ENCODE results near the gene MEX3D. TPM values are rescaled to one million over a fixed set of nuclear protein-coding genes. Genes with fewer than 3 reads are reported as not detected.

Gene MEX3D
- total and polyA plus RNA-seq, 9 donors, result 23.8 to 40.3 (median 31.7) TPM

Other genes with a start within 250 kb of the MEX3D start
- 73.5 TPM for gene NDUFS7, start 184.4 kb downstream of the MEX3D start, total RNA-seq
- gene NDUFS7, start 184.4 kb downstream of the MEX3D start, polyA plus RNA-seq (ENCODE audit: insufficient read depth in 1 of 8, insufficient read length in 8 of 8, low replicate concordance in 1 of 8), result 100 to 1,000 TPM in 1 of 8 donors, 10 to 100 TPM in 7; 67.7 to 106 (median 89.7) TPM
- gene GAMT, start 166.8 kb downstream of the MEX3D start, total RNA-seq, result 115 TPM
- gene GAMT, start 166.8 kb downstream of the MEX3D start, polyA plus RNA-seq (ENCODE audit: insufficient read depth in 1 of 8, insufficient read length in 8 of 8, low replicate concordance in 1 of 8), result 100 to 1,000 TPM; 149 to 232 (median 209) TPM
- 41.0 TPM for gene DAZAP1, start 160.7 kb downstream of the MEX3D start, total RNA-seq
- 10 to 100 TPM; 61.0 to 80.2 (median 69.6) TPM for gene DAZAP1, start 160.7 kb downstream of the MEX3D start, polyA plus RNA-seq (ENCODE audit: insufficient read depth in 1 of 8, insufficient read length in 8 of 8, low replicate concordance in 1 of 8)
- gene RPS15, start 129.9 kb downstream of the MEX3D start, total RNA-seq, result 973 TPM
- 1,000 to 10,000 TPM; 1,073 to 1,562 (median 1,234) TPM for gene RPS15, start 129.9 kb downstream of the MEX3D start, polyA plus RNA-seq (ENCODE audit: insufficient read depth in 1 of 8, insufficient read length in 8 of 8, low replicate concordance in 1 of 8)
- gene APC2, start 118.2 kb downstream of the MEX3D start, total RNA-seq, result 0.40 TPM
- gene APC2, start 118.2 kb downstream of the MEX3D start, polyA plus RNA-seq (ENCODE audit: insufficient read depth in 1 of 8, insufficient read length in 8 of 8, low replicate concordance in 1 of 8), result 1 to 10 TPM in 6 of 8 donors, under 1 TPM in 2; 0.87 to 1.3 (median 1.1) TPM
- 21.2 TPM for gene C19orf25, start 89.1 kb downstream of the MEX3D start, total RNA-seq
- 10 to 100 TPM; 17.5 to 23.9 (median 20.5) TPM for gene C19orf25, start 89.1 kb downstream of the MEX3D start, polyA plus RNA-seq (ENCODE audit: insufficient read depth in 1 of 8, insufficient read length in 8 of 8, low replicate concordance in 1 of 8)
- 0.84 TPM for gene PCSK4, start 78.0 kb downstream of the MEX3D start, total RNA-seq
- gene PCSK4, start 78.0 kb downstream of the MEX3D start, polyA plus RNA-seq (ENCODE audit: insufficient read depth in 1 of 8, insufficient read length in 8 of 8, low replicate concordance in 1 of 8), result 1 to 10 TPM in 4 of 8 donors, under 1 TPM in 4; 0.76 to 3.1 (median 1.2) TPM
- gene REEP6, start 77.1 kb downstream of the MEX3D start, total RNA-seq, result 0.58 TPM
- gene REEP6, start 77.1 kb downstream of the MEX3D start, polyA plus RNA-seq (ENCODE audit: insufficient read depth in 1 of 8, insufficient read length in 8 of 8, low replicate concordance in 1 of 8), result 10 to 100 TPM in 1 of 8 donors, 1 to 10 TPM in 7; 1.5 to 11.9 (median 2.0) TPM
- 4.8 TPM for gene ADAMTSL5, start 55.3 kb downstream of the MEX3D start, total RNA-seq
- 10 to 100 TPM in 5 of 8 donors, 1 to 10 TPM in 3; 7.2 to 17.4 (median 11.7) TPM for gene ADAMTSL5, start 55.3 kb downstream of the MEX3D start, polyA plus RNA-seq (ENCODE audit: insufficient read depth in 1 of 8, insufficient read length in 8 of 8, low replicate concordance in 1 of 8)
- 0.13 TPM for gene PLK5, start 44.2 kb downstream of the MEX3D start, total RNA-seq
- 1 to 10 TPM in 1 of 8 donors, under 1 TPM in 7; 0.08 to 1.9 (median 0.31) TPM for gene PLK5, start 44.2 kb downstream of the MEX3D start, polyA plus RNA-seq (ENCODE audit: insufficient read depth in 1 of 8, insufficient read length in 8 of 8, low replicate concordance in 1 of 8)
- gene MBD3, start 24.5 kb upstream of the MEX3D start, total RNA-seq, result 58.6 TPM
- 10 to 100 TPM; 57.2 to 73.5 (median 70.5) TPM for gene MBD3, start 24.5 kb upstream of the MEX3D start, polyA plus RNA-seq (ENCODE audit: insufficient read depth in 1 of 8, insufficient read length in 8 of 8, low replicate concordance in 1 of 8)
- gene UQCR11, start 37.1 kb upstream of the MEX3D start, total RNA-seq, result 211 TPM
- gene UQCR11, start 37.1 kb upstream of the MEX3D start, polyA plus RNA-seq (ENCODE audit: insufficient read depth in 1 of 8, insufficient read length in 8 of 8, low replicate concordance in 1 of 8), result 100 to 1,000 TPM in 7 of 8 donors, 10 to 100 TPM in 1; 95.4 to 159 (median 126) TPM
- gene TCF3, start 84.3 kb upstream of the MEX3D start, total RNA-seq, result 73.5 TPM
- 100 to 1,000 TPM; 111 to 153 (median 127) TPM for gene TCF3, start 84.3 kb upstream of the MEX3D start, polyA plus RNA-seq (ENCODE audit: insufficient read depth in 1 of 8, insufficient read length in 8 of 8, low replicate concordance in 1 of 8)
- gene ONECUT3, start 185.2 kb upstream of the MEX3D start, total RNA-seq, result not detected
- gene ONECUT3, start 185.2 kb upstream of the MEX3D start, polyA plus RNA-seq (ENCODE audit: insufficient read depth in 1 of 8, insufficient read length in 8 of 8, low replicate concordance in 1 of 8), result under 1 TPM in 6 of 8 donors, not detected in 2; 0.01 to 0.05 (median 0.03) TPM
- gene ATP8B3, start 244.0 kb upstream of the MEX3D start, total RNA-seq, result 0.35 TPM
- gene ATP8B3, start 244.0 kb upstream of the MEX3D start, polyA plus RNA-seq (ENCODE audit: insufficient read depth in 1 of 8, insufficient read length in 8 of 8, low replicate concordance in 1 of 8), result 1 to 10 TPM in 2 of 8 donors, under 1 TPM in 6; 0.45 to 1.2 (median 0.71) TPM